CD14-positive monocyte (primary cell): ENCODE measurements around the gene SLC17A2. TPM values are rescaled to one million over a fixed set of nuclear protein-coding genes. Genes with fewer than 3 reads are reported as not detected.

Experiments
- DNase-seq, 3 donors: peaks; one replicate each; pipeline ENCODE4 v3.0.0-alpha.2; 2011 to 2022
- H2AFZ ChIP-seq: 2 replicates; pipeline ENCODE4 v1.6.0; 2012; ENCODE audit warnings: mild to moderate bottlenecking, low read depth, low read length, inconsistent platforms; ENCODE audit not compliant: insufficient read depth, poor library complexity, severe bottlenecking
- H3K27ac ChIP-seq, 2 donors: 1 replicate in 1 of 2; 2 replicates in 1 of 2; pipeline ENCODE4 v1.5.1; 2012 to 2013; ENCODE audit warnings: low read length in 2 of 2, control low read depth in 1 of 2, inconsistent platforms in 1 of 2, low read depth in 1 of 2, mild to moderate bottlenecking in 1 of 2
- H3K27me3 ChIP-seq, 2 donors: one replicate each; pipeline versions ENCODE4 v1.6.0 to v1.6.1; 2011 to 2013; ENCODE audit warnings: low read length in 2 of 2; ENCODE audit not compliant: control insufficient read depth in 2 of 2, insufficient read depth in 2 of 2
- H3K36me3 ChIP-seq, 2 donors: replicated peaks in 1 of 2; 1 replicate in 1 of 2; 2 replicates in 1 of 2; pipeline versions ENCODE4 v1.5.1 to v1.6.1; 2012 to 2013; ENCODE audit warnings: low read length in 2 of 2, control low read depth in 1 of 2, inconsistent platforms in 1 of 2, mild to moderate bottlenecking in 1 of 2; ENCODE audit not compliant: insufficient read depth in 2 of 2, control insufficient read depth in 1 of 2
- H3K4me1 ChIP-seq, 2 donors: 1 replicate in 1 of 2; 2 replicates in 1 of 2; pipeline versions ENCODE4 v1.5.1 to v1.6.1; 2012 to 2013; ENCODE audit warnings: low read length in 2 of 2, control low read depth in 1 of 2, inconsistent platforms in 1 of 2, mild to moderate bottlenecking in 1 of 2, moderate library complexity in 1 of 2; ENCODE audit not compliant: insufficient read depth in 2 of 2, control insufficient read depth in 1 of 2
- H3K4me2 ChIP-seq: replicated peaks from 2 replicates; pipeline ENCODE3; 2012; ENCODE audit warnings: low read length, moderate library complexity, mild to moderate bottlenecking; ENCODE audit not compliant: poor library complexity, severe bottlenecking; ENCODE audit errors: extremely low read depth
- H3K4me3 ChIP-seq, 3 experiments: fragments of 200-600 bp in 1 of 3; sonication (generic) in 1 of 3; replicated peaks in 1 of 3; 1 replicate in 2 of 3; 2 replicates in 1 of 3; pipeline ENCODE4 v1.5.1; 2011 to 2013; ENCODE audit warnings: low read length in 3 of 3, mild to moderate bottlenecking in 3 of 3, control low read depth in 2 of 3, low read depth in 2 of 3, inconsistent platforms in 1 of 3, moderate library complexity in 1 of 3
- H3K79me2 ChIP-seq: 2 replicates; pipeline ENCODE4 v1.6.0; 2012; ENCODE audit warnings: mild to moderate bottlenecking, control low read depth, inconsistent platforms, low read length, moderate library complexity; ENCODE audit not compliant: insufficient read depth
- H3K9ac ChIP-seq: 2 replicates; pipeline ENCODE4 v1.6.0; 2017; ENCODE audit warnings: low read length, mild to moderate bottlenecking; ENCODE audit not compliant: insufficient read depth, poor library complexity, severe bottlenecking
- H3K9me3 ChIP-seq, 2 donors: replicated peaks in 1 of 2; 1 replicate in 1 of 2; 2 replicates in 1 of 2; pipeline versions ENCODE4 v1.5.1 to v1.6.1; 2012 to 2013; ENCODE audit warnings: low read length in 2 of 2, control low read depth in 1 of 2; ENCODE audit not compliant: control insufficient read depth in 1 of 2, insufficient read depth in 1 of 2
- H4K20me1 ChIP-seq: 2 replicates; pipeline ENCODE4 v1.6.0; 2012; ENCODE audit warnings: mild to moderate bottlenecking, low read length, control low read depth, moderate library complexity; ENCODE audit not compliant: insufficient read depth
- H3K27ac Mint-ChIP-seq, 7 donors: one replicate each; pipeline ENCODE4 v1.8.0; 2020; ENCODE audit warnings: mild to moderate bottlenecking in 7 of 7, mixed read lengths in 7 of 7, moderate library complexity in 6 of 7, inconsistent platforms in 2 of 7
- H3K27me3 Mint-ChIP-seq, 3 donors: one replicate each; pipeline ENCODE4 v1.8.0; 2021 to 2022; ENCODE audit warnings: low read depth in 3 of 3, mild to moderate bottlenecking in 3 of 3, mixed read lengths in 3 of 3, moderate library complexity in 3 of 3, inconsistent platforms in 1 of 3
- H3K36me3 Mint-ChIP-seq, 2 donors: one replicate each; pipeline ENCODE4 v1.8.0; 2020; ENCODE audit warnings: mixed read lengths in 2 of 2, inconsistent platforms in 1 of 2, mild to moderate bottlenecking in 1 of 2
- H3K4me1 Mint-ChIP-seq: one replicate; pipeline ENCODE4 v1.8.0; 2020; ENCODE audit warnings: mild to moderate bottlenecking, mixed read lengths
- H3K4me3 Mint-ChIP-seq, 2 donors: one replicate each; pipeline ENCODE4 v1.8.0; 2020; ENCODE audit warnings: mild to moderate bottlenecking in 2 of 2, mixed read lengths in 2 of 2, moderate library complexity in 1 of 2
- H3K9me3 Mint-ChIP-seq, 7 donors: one replicate each; pipeline ENCODE4 v1.8.0; 2020 to 2022; ENCODE audit warnings: mixed read lengths in 7 of 7, mild to moderate bottlenecking in 6 of 7, moderate library complexity in 6 of 7, inconsistent platforms in 2 of 7
- WGBS: methylation state at CpG from one replicate; pipeline ENCODE4 v1.1.5; 2013; ENCODE audit warnings: missing lambda C conversion rate; ENCODE audit not compliant: insufficient coverage; 5-methylcytosine and 5-hydroxymethylcytosine counted together
- intact Hi-C, 2 donors: fragments of 100-400 bp; cut with micrococcal nuclease; formaldehyde crosslinking; loops; one replicate each; pipeline versions ENCODE4 v1.15.0 to v1.15.1; 2023
- polyA plus RNA-seq, 3 donors: library from polyadenylated mRNA; depleted of rRNA in 1 of 3; unstranded in 2 of 3; stranded (reverse) in 1 of 3; fragments of 300-500 nt in 2 of 3; fragments of >200 nt in 1 of 3; fragmentation: Illumina TruSeq in 2 of 3; gene quantifications; 1 replicate in 2 of 3; 2 replicates in 1 of 3; pipeline ENCODE4 v1.2.3, GENCODE V29; 2012 to 2021
- TF ChIP-seq, protein P1 (sequence below): fragments of 200-600 bp; IDR thresholded peaks from one replicate; pipeline ENCODE4 v1.8.0; 2022; ENCODE audit warnings: antibody characterized with exemption, mild to moderate bottlenecking

SLC17A2 gene
- polyA plus RNA-seq, 3 donors = not detected

DNA sequence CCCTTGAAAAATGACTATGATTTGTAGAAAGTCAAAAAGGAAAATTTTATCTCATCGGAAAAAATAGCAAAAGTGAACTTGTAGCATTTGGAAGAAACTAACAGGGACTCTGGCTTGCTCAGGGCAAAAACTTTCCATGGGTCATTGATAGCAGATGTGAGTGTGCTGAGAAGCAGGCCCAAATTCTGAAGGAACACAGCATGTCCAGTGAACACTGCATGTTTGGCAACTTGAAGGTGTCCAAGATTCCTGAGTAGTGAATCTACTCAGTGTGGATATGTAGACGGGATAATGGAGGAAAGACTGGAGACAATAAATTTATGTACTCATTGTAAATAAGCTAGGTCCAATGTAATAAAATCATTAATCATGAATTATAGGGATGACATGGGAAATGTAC lies 8.2 kb downstream of the SLC17A2 start:
- Histone ChIP-seq H3K4me3 (no peak overlapping the region), H3K27ac (no peak overlapping the region), H3K79me2 (no peaks in the 10 kb centered on the region), H3K9ac (no peak overlapping the region), H4K20me1 (no peaks in the 10 kb centered on the region), H3K4me1 (peaks cover 0 to 1% of the 10 kb centered on the region in 2 donors), H3K9me3 (no peaks in the 10 kb centered on the region), H3K4me2 (no peak overlapping the region), H3K27me3 (no peaks in the 10 kb centered on the region), H2AFZ (no peak overlapping the region), H3K36me3 (no peaks in the 10 kb centered on the region)
- Mint-ChIP-seq H3K4me3 (no peak overlapping the region), H3K27me3 (peaks cover 0 to 2% (median 1%) of the 10 kb centered on the region in 3 donors), H3K27ac (no peak overlapping the region), H3K9me3 (peaks cover 0 to 3% (median 0%) of the 10 kb centered on the region in 7 donors), H3K4me1 (peaks cover 9% of the 10 kb centered on the region), H3K36me3 (no peaks in the 10 kb centered on the region)
- WGBS = 80% methylated on average over 1 of the region's 2 CpGs
- intact Hi-C loops = no loop called here
- no peak for DNase-seq
- TF ChIP-seq, protein P1, sequence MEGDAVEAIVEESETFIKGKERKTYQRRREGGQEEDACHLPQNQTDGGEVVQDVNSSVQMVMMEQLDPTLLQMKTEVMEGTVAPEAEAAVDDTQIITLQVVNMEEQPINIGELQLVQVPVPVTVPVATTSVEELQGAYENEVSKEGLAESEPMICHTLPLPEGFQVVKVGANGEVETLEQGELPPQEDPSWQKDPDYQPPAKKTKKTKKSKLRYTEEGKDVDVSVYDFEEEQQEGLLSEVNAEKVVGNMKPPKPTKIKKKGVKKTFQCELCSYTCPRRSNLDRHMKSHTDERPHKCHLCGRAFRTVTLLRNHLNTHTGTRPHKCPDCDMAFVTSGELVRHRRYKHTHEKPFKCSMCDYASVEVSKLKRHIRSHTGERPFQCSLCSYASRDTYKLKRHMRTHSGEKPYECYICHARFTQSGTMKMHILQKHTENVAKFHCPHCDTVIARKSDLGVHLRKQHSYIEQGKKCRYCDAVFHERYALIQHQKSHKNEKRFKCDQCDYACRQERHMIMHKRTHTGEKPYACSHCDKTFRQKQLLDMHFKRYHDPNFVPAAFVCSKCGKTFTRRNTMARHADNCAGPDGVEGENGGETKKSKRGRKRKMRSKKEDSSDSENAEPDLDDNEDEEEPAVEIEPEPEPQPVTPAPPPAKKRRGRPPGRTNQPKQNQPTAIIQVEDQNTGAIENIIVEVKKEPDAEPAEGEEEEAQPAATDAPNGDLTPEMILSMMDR = no peak

DNA sequence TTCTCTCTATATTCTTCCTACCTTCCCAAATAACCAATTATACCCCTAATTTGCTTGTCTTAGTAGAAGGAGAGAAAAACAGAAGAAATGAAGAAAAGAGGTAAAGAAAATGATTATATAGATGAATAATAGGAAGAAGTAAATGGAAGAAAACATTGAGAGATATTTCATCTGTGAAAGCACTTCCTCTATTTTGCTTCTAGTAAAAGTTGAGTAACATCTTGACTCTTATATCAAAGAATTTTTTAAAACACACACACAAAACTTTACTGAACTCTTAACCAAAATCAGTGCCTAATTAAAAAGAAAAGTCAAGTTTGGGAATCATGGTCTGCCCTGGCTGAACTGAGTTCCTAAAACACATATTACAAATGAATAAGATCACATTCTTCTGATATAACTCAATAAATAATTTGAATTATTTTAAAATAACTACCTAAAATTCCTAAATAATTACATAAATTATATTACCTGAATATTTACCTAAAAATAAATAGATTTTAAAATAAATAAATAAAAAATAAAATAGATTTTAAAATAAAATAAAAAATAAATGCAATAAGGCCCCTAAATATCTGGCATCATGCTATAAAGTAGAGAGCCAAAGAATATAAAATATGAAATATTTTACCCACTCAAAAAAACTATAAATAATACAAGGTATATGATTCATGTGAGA lies 8.8 kb downstream of the SLC17A2 start:
- no peaks in the 10 kb centered on the region for H3K4me1 ChIP-seq
- TF ChIP-seq, protein P1 = no peak

More for the DNA sequence above, 8.8 kb downstream of the SLC17A2 start:
- H3K36me3 Mint-ChIP-seq = no peaks in the 10 kb centered on the region
- H3K27ac ChIP-seq = no peak overlapping the region
- H3K9me3 ChIP-seq = no peaks in the 10 kb centered on the region
- peaks cover 0 to 2% (median 1%) of the 10 kb centered on the region in 3 donors for H3K27me3 Mint-ChIP-seq
- no peak overlapping the region for H3K4me3 Mint-ChIP-seq
- H3K27ac Mint-ChIP-seq = no peak overlapping the region
- no peak overlapping the region for H3K4me3 ChIP-seq
- no peaks in the 10 kb centered on the region for H3K79me2 ChIP-seq
- H3K4me1 Mint-ChIP-seq = peaks cover 4% of the 10 kb centered on the region
- H3K9me3 Mint-ChIP-seq = peaks cover 0 to 3% (median 0%) of the 10 kb centered on the region in 7 donors
- H3K27me3 ChIP-seq = no peaks in the 10 kb centered on the region
- H3K36me3 ChIP-seq = no peaks in the 10 kb centered on the region
- no peaks in the 10 kb centered on the region for H4K20me1 ChIP-seq
- H3K9ac ChIP-seq = no peak overlapping the region
- no peak overlapping the region for H3K4me2 ChIP-seq
- DNase-seq = peak in 1 of 3 donors; percentile 3
- H2AFZ ChIP-seq = no peak overlapping the region
- intact Hi-C loops = no loop called here
